T-helper 1 cell treated with Interleukin-12 subunit alpha and Interleukin-12 subunit beta and Interleukin-4 antibody, amounts not matched to agents 30 ng/mL and 1 ng/mL, for 36 hours (primary cell): ENCODE measurements around the gene SPTBN4. TPM values are rescaled to one million over a fixed set of nuclear protein-coding genes. Genes with fewer than 3 reads are reported as not detected.
"Not testable (repeated sequence)": the region's sequence is repeated elsewhere in the genome, so short reads cannot be mapped to it uniquely, and the experiment has no call there.

Source experiments
- intact Hi-C: fragments of 100-400 bp; cut with micrococcal nuclease; formaldehyde crosslinking; loops from one replicate; pipeline ENCODE4 v1.15.1; 2024
- total RNA-seq: library from RNA; stranded (reverse); gene quantifications from 2 replicates; pipeline ENCODE4 v1.2.3, GENCODE V29; 2022

Gene SPTBN4
- total RNA-seq, 1 donor from 2014 or later, result 0.15 TPM

DNA sequence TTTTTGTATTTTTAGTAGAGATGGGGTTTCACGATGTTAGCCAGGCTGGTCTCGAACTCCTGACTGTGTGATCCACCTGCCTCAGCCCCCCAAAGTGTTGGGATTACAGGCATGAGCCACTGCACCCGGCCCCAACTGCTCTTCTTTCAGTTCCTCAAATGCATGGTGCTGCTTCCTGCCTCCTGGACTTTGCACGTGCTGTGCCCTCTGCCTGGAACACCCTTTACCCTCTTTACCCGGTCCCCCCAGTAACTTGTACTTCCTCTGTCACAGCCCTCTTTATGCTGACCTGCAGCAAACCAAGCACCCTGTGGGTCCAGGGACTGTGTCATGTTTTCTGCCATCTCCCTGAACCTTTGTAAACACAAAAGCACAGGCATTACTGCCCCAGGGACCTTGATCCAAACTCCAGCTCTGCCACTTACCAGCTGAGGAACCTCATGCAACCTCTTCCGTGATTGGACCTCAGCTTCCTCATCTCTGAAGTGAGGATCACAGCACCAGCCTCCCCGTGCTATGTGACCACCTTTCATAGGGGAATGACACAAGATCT lies 5.1 kb upstream of the SPTBN4 start:
- intact Hi-C loops, result no loop called here

DNA sequence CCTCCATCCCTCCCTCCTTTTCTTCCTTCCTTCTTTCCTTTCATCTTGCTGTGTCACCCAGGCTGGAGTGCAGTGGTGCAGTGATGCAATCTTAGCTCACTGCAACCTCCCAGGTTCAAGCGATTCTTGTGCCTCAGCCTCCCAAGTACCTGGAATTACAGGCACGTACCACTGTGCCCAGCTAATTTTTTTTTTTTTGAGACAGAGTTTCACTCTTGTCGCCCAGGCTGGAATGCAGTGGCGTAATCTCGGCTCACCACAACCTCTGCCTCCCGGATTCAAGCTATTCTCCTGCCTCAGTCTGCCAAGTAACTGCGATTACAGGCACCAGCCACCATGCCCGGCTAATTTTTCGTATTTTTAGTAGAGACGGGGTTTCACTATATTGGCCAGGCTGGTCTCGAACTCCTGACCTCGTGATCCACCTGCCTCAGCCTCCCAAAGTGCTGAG lies 3.2 kb upstream of the SPTBN4 start:
- intact Hi-C loops, result loop anchor here (1.0 kb wide), 1 partner anchor 158 kb away; no protein-coding TSS in a partner anchor

DNA sequence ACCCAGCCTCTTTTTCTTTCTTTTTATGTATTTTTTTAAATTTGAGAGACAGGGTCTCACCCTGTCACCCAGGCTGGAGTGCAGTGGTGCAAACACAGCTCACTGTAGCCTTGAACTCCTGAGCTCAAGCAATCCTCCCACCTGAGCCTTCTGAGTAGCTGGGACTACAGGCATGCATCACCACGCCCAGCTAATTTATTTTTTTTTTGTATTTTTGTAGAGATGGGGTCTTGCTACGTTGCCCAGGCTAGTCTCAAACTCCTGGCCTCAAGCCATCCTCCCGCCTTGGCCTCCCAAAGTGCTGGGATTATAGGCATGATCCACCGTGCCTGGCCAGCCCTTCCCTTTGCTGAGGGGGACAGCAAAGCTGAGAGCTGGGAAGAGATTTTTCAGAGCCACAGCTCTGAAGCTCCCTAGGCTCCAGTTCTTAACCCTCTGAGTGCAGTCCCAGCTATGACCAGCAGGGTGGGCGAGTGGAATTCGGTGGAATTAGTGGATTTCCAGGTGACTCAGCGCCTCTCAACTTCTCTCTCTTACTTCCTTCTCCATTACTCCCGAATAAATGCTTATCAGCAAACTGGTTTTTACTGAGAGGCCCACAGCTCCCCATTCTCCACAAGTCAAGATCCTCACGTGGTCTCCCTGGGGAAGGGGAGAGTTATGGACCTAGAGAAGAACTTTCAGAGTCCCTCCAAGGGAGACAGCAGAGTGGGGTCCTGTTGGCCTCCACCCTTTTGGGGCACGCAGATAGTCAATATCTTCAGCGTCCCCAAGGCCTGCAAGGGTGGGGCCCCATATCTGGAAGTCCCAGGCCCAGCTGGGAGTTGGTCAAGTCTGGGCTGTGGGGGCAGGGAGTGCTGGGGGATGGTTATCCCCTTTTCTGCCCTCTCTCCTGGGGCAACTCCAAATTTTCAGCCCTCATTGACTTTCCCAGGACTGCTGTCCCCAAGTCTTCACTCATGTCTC lies 2.5 kb upstream of the SPTBN4 start:
- intact Hi-C loops, result loop anchor here (1.0 to 5.0 kb wide), 16 partner anchors 21 to 898 kb away; partner anchors contain the start of genes AKT2, B9D2, C19orf47 and PLD3

DNA sequence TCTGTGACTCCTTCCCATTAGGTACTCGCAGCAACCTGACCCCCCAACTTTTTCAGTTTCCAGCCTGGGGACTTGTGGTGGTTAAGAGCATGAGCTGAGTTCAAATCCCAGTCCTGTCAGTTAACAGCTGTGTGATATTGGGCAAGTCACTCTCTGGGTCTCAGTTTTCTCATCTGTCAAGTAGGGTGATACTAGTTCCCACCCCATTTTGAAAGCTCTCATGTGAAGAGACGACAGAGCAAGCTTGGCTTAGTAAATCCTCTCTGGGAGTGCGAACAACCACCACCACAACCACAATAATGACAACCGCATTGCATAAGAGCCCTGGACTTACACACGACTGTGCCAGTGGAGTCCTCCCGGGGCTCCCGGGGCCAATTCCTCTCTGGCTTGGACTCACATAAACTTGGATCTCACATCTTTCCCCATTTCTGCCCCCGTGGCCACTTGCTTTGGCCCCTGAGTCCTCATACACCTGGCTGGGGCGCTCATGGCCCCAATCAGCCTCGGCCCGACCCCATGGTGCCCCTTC lies 1.7 kb upstream of the SPTBN4 start:
- intact Hi-C loops, result loop anchor here (1.0 to 5.0 kb wide), 15 partner anchors 22 to 897 kb away; partner anchors contain the start of genes AKT2, B9D2, C19orf47 and PLD3

DNA sequence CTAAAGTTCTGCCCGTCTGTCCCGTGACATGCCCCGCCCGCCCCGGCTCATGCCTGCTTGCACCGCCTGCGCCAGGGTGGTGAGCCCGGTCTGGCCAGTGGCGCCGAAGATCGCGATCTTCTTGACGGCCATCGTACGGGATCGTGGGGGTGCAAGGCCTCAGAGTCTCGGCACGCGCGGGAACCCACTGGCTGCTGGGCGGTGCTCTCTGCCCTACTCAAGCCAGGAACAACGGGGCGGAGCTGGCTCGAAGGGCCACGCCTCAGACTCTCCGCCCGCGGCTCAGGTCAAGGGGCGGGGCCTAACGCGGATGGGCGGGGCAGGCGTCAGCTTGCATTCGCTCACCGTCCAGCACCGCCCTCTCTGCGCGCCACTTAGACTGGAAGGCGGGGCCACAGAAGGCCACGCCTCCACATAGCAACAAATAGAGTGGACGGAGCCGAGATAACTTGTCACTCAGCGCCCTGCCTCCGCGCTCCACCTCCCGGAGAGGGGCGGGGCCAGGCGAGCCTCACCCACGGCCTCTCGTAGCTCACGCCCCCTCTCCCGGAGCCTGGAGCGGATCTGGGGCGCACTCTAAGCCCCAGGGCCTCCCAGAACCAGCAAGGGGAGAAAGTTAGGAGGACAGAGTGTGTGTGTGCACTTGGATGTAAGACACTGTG lies 1.1 kb upstream of the SPTBN4 start, which contains the start of gene BLVRB:
Gene BLVRB, minus strand, starts transcription at position 189 of the 662 bp plus-strand sequence. Its CDS starts 57 bp downstream, at position 132.
- intact Hi-C loops, result loop anchor here (1.0 to 5.0 kb wide), 16 partner anchors 22 to 897 kb away; partner anchors contain the start of genes AKT2, B9D2, C19orf47 and MAP3K10

DNA sequence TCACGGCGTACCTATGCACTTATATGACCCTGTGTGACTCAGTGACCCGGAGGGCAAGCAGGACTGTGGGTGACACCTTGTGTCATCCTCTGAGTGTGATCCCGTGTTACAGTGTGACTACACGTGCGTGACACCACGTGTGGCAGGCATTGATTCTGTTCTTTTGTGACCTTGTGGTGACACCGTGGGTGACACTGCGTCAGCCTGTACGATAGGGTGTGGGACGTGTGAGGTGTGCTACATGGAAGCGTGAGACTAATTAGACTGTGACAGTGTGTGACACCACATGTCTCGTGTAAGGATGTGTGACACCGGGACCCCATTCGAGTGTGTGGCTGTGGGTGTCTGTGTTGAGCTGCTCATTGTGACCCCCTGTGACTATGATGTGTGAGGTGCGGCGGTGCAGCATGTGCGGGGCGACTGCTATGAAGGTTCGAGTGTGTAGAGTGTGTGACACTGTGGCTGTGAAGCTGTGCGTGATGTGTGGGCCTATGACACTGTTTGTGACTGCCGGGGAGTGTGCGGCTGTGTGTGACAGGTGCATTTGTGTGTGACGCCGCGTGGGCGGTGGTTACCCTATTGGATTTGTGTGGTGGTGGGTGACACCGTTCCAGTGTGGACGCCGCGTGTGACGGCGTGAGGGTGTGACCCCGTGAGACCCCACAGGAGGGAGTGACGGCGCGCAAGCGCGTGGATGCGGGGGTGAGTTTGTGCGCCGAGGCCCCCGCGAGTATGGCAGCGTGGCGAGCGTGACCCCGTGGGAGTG lies 399 bp upstream of the SPTBN4 start:
- intact Hi-C loops, result loop anchor here (1.0 to 5.0 kb wide), 2 partner anchors 275 to 896 kb away; partner anchors contain the start of genes B9D2 and MAP3K10

DNA sequence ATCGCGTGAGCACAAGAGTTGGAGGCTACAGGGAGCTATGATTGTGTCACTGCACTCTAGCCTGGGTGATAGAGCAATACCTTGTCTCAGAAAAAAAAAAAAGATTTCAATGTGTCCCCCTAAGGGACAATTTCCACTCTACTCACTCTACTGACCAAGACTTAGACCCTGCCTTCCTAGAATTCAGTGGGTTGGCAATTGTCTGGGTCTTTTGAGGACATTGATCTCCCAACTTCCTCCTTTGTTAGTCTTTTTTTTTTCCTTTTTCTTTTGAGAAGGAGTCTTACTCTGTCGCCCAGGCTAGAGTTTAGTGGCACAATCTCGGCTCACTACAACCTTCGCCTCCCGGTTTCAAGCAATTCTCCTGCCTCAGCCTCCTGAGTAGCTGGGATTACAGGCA lies 2.2 kb downstream of the SPTBN4 start:
- intact Hi-C loops, result loop anchor here (5.0 kb wide), 1 partner anchor 893 kb away; the partner anchor contains the start of gene B9D2

DNA sequence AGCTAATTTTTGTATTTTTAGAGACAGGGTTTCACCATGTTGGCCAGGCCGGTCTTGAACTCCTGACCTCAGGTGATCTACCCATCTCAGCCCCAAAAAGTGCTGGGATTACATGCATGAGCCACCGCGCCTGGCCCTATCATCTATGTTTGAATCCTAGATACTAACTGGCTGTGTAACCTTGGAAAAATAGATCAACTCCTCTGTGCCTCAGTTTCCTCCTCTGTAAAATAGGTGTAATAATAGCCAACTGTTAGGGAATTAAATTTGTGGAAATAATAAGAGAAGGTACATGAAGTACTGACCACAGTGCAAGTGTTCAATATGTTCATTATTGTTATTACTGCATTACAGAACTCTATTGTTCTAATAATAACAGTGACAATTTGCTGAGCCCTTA lies 4.3 kb downstream of the SPTBN4 start:
- intact Hi-C loops, result no loop called here

DNA sequence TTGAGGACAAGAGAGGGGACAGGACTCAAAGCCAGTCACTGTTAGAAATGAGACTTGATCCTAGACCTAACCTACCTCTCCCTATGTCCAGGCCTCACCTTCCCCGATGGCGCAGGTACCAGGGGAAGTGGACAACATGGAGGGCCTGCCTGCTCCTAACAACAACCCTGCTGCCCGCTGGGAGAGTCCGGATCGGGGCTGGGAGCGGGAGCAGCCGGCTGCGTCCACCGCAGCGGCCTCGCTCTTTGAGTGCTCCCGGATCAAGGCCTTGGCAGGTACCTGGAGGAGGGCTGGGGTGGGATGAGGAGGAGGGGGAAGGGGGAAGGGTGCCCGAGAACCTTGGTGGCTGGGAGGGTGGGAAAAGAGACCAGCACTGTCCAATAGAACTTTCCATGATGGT lies 5.7 kb downstream of the SPTBN4 start:
- intact Hi-C loops, result no loop called here

DNA sequence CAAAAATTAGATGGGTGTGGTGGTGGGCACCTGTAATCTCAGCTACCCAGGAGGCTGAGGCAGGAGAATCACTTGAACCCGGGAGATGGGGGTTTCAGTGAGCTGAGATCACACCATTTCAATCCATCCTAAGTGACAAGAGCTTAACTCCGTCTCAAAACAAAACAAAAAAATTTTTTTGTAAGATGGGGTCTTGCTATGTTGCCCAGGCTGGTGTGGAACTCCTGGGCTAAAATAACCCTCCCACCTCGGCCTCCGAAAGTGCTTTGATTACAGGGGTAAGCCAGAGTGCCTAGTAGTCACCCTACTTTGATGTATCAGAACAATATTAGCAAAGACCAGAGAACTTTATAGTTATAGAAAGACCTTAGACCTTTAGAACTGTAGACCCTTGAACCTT lies 7.9 kb downstream of the SPTBN4 start:
- intact Hi-C loops, result no loop called here

DNA sequence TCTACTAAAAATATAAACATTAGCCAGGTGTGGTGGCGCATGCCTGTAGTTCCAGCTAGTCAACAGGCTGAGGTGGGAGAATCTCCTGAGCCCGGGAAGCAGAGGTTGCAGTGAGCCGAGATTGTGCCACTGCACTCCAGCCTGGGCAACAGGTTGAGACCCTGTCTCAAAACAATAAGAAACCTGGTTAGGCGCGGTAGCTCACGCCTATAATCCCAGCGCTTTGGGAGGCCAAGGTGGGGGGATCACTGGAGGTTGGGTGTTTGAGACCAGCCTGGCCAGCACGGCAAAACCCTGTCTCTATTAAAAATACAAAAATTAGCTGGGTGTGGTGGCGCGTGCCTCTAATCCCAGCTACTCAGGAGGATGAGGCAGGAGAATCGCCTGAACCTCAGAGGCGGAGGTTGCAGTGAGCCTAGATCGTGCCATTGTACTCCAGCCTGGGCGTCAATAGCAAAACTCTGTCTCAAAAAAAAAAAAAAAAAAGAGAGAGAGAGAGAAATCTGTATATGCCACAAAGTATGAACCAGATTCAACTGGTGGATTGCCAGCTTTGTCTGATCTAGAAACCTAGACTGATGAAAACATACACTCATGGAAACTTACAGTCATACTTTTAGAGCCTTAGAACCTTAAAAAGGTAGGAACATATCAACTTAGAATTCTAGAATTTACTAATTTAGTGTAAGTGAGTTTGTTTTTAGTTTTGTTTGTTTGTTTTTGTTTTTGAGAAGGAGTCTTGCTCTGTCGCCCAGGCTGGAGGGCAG lies 9.3 kb downstream of the SPTBN4 start:
- intact Hi-C loops, result not testable (repeated sequence)

DNA sequence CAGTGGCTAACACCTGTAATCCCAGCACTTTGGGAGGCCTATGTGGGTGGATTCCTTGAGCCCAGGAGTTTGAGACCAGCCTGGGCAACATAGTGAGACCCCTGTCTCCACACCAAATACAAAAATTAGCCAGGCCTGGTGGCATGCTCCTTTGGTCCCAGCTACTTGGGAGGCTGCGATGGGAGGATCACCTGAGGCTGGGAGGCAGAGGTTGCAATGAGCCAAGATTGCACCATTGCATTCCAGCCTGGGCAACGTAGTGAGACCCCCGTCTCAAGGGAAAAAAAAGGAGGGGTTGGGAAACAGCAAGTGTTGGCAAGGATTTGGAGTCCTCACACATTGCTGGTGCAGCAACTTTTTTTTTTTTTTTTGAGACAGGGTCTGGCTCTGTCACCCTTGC lies 19.2 kb downstream of the SPTBN4 start:
- intact Hi-C loops, result no loop called here

DNA sequence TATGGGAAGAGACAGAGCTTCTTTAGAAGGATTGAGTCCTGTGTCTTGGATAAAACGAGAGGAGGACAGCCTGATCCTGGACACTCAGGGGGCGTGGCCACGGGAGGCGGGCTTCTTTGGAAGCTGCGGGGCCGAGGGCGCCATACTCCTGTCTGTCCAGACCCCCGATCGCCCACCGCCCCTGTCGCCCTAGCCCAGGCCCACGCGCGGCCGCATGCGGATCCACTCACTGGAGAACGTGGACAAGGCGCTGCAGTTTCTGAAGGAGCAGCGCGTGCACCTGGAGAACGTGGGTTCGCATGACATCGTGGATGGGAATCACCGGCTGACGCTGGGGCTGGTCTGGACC lies 23.1 kb downstream of the SPTBN4 start:
- intact Hi-C loops, result no loop called here

DNA sequence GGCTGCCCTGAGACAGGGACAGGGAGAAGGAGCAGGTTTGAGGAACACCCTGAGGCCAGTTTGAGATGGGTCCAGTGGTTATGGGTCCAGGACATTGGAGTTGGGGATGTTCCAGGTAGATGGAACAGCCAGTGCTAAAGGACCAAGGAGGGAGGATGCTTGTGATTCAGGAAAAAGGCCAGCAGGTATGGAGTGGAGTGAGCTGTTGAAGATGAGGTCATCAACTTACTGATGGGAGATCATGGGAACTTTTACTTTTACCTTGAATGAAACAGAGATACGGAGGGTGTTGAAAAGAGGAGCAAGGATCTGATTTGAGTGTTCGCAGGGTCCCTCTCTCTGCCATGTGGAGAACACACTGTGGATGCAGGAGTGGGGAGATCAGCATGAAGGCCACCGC lies 25.5 kb downstream of the SPTBN4 start:
- intact Hi-C loops, result no loop called here

DNA sequence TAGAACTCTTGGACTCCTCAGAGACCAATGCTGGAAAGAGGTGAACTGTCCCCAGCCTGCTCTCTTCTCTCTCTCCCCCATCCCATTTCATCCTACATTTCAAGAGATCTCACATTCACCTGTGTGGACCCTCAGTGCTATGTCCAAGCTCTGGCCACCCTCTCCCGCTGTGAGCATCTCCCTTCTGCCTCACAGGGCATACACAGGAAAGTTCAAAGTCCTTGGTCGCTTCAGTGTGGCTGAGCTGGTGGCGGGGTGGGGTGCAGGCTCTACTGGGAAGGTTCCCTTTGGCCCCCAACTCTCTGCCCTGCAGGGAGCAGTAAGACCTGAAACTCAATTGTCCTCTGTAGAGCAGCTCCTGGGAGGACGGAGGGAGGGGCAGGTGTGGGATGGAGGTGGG lies 27.0 kb downstream of the SPTBN4 start:
- intact Hi-C loops, result no loop called here

DNA sequence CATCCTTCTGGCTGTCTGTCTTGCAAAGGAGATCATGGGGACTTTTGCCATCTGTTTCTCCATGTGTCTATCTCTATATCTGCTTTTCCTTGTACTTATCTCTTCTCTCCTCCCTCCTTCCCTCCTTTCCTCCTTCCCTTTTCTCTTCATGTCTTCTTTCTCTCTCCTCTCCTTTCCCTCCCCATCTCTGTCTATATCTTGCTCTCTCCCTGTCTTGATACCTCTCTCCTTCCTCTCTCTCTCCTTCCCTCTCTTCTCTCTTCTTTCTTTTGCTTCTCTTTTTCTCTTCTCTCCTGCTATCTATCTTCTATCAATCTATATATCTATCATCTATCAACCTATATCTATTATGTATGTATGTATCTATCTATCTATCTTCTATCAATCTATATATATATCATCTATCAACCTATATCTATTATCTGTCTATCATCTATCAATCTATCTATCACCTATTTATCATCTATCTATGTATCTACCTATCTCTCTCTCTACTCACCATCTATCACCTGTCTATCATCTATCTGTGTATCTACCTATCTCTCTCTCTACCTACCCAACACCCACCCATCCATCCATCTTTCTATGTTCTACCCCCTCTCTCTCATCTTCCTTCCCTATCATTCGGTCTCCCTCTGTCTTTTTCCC lies 27.5 kb downstream of the SPTBN4 start:
- intact Hi-C loops, result no loop called here

DNA sequence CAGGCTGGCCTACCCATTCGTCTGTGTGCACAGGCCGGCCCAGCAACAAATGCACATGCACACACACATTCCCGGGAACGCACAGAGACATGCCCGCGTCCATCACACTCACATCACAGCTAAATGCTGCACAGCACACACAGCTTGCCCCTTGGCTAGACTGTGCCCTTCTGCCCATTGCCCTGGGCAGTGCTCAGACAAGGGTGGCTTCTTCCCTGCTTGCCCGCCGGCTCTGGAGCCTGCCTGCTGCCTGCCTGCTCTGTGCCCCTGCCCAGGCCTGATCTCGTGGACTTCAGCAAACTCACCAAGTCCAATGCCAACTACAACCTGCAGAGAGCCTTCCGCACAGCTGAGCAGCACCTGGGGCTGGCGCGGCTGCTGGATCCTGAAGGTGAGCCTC lies 30.4 kb downstream of the SPTBN4 start:
- intact Hi-C loops, result no loop called here

DNA sequence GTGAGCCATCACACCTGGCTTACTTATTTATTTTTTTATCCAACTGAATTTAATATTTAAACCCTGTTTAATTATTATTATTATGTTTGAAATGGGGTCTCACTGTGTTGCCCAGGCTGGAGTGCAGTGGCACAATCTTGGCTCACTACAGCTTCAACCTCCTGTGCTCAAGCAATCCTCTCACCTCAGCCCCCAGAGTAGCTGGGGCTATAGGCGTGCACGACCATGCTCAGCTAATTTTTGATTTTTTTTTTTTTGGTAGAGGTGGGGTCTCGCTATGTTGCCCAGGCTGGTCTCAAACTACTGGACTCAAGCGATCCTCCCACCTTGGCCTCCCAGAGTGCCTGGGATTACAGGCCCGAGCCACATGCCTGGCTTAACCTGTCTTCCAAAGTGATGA lies 32.5 kb downstream of the SPTBN4 start:
- intact Hi-C loops, result no loop called here
